Caki2 (cell line): ENCODE data around the gene UGP2. TPM values are rescaled to one million over a fixed set of nuclear protein-coding genes. Genes with fewer than 3 reads are reported as not detected.
A peak's percentile ranks its signal among the peaks of the same experiment; 100 is the strongest.

Experiments
- DNase-seq: peaks from one replicate; pipeline ENCODE4 v3.0.0-alpha.2; 2015; ENCODE audit warnings: low read depth
- in situ Hi-C: cut with HindIII; loops from 2 replicates; pipeline ENCODE4 v1.10.0; 2016; ENCODE audit warnings: low sequenced_read_pairs, low pct_unique_long_range_greater_than_20kb, mixed read lengths
- total RNA-seq: library from RNA; depleted of rRNA; stranded (reverse); fragments of >200 nt; shearing (Covaris generic); gene quantifications from 2 replicates; pipeline ENCODE4 v1.2.3, GENCODE V29; 2014; ENCODE audit warnings: low replicate concordance

UGP2 gene
- total RNA-seq, 1 experiment from 2014 or later, result 47.8 TPM

GRCh38 chr2:63855418-63856302 lies 14.0 kb downstream of the UGP2 start:
- no peak for DNase-seq
- in situ Hi-C loops, result no loop called here

DNA sequence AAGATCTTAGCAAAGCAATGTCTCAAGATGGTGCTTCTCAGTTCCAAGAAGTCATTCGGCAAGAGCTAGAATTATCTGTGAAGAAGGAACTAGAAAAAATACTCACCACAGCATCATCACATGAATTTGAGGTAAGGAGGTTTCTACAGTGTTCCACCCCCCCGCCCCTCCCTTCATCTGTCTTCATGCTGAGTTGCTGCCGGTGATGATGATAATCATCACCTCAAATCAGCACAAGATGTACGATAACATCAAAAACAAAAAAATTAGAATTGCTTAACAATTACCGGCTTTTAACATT lies 14.6 kb downstream of the UGP2 start:
- DNase-seq, result no peak
- in situ Hi-C loops, result no loop called here

- no peak for DNase-seq
- in situ Hi-C loops, result no loop called here
Measured at GRCh38 chr2:63858291-63858690, 16.6 kb downstream of the UGP2 start.

- in situ Hi-C loops, result no loop called here
- peak; percentile 13 for DNase-seq
Measured at GRCh38 chr2:63861220-63861822, 19.6 kb downstream of the UGP2 start.

GRCh38 chr2:63862806-63863205 lies 21.1 kb downstream of the UGP2 start:
- in situ Hi-C loops, result no loop called here
- peak; percentile 45 for DNase-seq

DNA sequence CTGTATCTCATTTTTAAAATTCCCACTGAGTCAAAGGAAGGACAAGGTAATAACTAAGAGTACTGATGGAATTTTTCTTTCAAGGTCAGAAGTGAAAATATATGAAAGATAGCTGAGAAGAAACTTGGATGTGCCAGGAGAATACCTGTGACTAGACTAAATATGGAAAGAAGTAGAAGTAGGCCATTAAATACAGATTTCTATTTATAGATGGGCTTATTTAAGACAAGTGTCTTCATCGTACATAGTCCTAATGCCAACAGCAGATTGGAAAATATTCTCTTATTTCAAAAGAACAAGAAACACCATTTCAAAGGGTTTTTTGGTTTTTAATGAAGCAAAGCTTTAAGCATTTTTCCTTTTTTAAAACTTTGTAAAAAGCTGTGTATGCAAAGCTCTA lies 22.0 kb downstream of the UGP2 start:
- no peak for DNase-seq
- in situ Hi-C loops, result no loop called here

DNA sequence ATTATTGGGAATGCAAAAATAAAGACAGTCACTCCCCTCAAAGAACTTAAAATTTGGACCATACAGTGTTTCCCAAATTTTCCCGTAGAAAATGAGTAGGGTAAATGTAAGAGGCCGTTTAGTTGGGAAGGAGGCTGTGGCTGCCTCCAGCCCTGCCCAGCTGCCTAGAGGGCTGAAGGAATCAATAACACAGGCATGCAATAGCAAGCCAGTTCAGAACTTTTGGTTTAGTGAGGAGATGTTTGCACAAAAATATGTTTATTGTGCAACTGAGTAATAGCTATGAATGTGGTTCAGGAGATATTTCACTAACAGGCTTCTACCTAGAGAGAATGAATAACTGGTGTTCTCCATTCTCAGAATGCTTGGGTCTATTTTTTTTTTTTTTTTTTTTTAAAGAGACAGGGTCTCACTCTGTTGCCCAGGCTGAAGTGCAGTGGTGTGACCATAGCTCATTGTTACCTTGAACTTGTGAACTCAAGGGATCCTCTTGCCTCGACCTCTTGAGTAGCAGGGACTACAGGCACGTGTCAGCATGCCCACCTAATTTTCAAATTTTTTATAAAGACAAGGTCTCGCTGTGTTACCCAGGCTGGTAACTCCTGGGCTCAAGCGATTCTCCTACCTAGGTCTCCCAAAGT lies 23.6 kb downstream of the UGP2 start:
- in situ Hi-C loops, result no loop called here
- DNase-seq, result no peak

DNA sequence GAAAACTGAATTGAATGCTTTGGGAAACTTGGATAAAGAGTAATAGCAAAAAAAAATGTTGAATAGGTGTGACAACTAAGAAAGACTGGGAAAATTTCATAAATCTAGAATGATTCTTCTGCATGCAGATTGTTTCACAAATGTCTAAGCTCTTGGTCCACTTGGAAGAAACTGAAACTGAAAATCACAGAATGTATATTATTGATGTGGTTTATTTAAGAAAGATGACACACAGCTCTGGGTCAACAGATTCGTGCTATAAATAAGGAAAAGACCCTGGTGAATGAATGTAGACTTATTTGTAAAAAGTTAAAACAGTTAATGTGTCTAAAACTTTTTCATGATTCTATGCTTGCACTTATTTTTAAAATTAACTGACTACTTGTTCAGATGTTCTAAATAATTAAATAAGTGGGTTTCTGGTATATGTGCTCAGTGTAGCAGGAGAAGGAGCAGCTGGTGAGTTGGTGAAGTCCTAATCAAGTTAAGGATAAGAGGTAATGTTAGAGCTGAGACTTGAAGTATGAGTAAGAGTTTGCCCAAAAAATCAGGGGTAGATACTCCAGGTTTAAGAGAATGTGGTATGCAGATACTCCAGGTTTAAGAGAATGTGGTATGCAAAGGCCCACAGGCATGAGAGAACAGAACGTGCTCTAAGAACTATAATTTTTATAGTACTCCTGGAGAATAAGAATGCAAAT lies 24.5 kb downstream of the UGP2 start:
- no peak for DNase-seq
- in situ Hi-C loops, result no loop called here

DNA sequence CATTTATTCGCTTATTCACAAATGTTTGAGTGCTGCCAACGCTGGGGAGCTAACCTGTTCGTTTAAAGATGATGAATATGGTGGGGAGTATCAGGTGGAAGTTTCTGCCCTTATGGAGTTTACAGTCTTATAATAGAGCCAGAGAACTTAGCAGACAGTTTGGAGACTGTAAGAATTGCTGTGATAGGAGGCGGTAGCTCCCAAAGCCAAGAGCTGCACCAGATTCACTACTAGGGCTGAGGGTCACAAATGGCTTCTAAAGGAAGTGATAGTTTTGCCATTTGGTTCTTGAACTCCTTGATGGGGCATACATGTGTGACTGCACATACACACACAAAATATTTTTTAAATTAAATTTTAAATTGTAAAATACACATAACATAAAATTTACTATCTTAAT lies 29.0 kb downstream of the UGP2 start:
- in situ Hi-C loops, result no loop called here
- no peak for DNase-seq

DNA sequence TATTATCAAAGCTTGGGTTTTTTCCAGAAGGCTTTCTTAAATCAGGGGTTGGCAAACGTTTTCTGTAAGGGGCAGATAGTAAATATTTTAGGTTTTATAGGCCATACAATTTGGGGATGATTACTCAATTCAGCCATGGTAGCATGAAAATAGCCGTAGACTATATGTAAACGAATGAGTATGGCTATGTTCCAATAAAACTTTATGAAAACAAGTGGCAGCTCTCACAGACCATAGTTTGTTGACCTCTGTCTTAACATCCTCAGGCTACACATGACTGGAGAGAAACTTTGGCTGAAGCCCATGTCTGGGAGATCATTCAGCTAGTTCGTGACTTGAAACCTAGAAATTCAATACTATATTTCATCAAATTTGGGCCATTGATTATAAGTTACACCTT lies 30.2 kb downstream of the UGP2 start:
- no peak for DNase-seq
- in situ Hi-C loops, result no loop called here

GRCh38 chr2:63872571-63873328 lies 31.1 kb downstream of the UGP2 start:
- in situ Hi-C loops, result no loop called here
- DNase-seq, result no peak

GRCh38 chr2:63874204-63875130 lies 32.8 kb downstream of the UGP2 start:
- no peak for DNase-seq
- in situ Hi-C loops, result no loop called here

DNA sequence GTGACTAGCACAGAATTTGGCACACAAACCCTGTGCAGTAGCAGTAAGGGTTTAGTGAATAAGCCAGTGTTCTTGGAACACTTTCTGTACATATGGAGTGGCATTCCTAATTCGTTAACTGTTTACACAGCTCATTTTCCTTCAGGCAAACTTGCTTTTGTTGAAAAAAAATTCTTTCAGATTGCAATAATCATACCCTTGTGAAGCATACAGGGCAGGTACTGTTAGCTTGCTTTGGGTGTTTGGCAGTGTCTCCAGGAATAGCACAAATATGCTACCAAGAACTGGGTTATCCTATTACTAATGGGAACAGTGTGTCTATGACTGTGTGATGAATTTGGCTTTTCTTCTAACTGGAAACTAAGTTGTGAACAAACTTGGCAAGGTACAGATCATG lies 33.4 kb downstream of the UGP2 start:
- DNase-seq, result no peak
- in situ Hi-C loops, result no loop called here

DNA sequence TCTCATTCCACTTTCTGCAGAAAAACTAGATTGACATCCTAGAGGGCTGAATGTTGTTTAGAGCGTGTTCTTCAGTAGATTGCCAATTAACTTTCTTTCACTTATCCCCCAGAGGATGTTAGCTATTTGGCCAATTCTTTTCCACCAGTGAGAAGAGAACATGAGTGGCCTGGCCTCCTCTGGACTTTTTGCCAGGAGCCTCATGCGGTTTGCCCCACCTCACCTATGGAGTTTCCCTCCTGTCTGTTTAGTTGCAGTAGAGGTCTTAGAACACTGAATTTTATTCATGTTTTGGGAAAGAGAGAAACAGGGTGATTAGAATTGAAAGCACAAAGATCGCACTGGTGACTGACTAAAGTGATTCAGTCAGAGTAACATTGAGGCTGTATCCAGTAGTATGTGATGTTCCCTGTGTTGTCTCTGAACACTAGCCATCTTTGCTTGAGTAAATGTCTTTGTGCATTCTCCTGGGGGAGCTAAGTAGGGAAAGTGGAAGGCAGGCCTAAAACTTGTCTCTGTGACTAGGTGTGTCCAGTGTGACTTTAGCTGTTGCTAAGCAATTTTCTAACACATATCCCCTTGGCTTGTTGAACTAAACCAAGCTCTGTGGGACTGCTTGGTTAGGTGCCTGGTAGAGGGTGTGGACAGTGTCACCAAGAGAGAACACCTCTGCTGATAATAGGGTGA lies 34.0 kb downstream of the UGP2 start:
- DNase-seq, result no peak
- in situ Hi-C loops, result no loop called here

DNA sequence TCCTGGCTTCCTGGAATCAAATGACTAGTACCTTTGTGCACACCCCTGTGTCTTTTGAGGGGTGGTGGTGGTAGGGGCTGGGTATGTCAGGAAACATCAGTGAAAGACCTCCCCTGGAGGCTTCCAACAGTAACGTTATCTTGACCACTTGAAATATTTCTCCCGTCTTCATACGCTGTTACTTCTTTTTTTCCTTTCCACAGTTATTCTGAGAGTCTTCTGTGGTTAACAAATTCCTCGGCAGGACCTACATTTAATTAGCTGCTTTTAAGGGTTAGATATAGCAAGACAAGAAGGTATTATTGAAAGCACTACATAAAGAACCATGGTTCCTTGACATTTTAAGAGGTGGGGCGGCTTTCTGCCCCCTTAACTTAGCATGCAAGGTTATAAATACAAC lies 34.6 kb downstream of the UGP2 start:
- no peak for DNase-seq
- in situ Hi-C loops, result no loop called here

DNA sequence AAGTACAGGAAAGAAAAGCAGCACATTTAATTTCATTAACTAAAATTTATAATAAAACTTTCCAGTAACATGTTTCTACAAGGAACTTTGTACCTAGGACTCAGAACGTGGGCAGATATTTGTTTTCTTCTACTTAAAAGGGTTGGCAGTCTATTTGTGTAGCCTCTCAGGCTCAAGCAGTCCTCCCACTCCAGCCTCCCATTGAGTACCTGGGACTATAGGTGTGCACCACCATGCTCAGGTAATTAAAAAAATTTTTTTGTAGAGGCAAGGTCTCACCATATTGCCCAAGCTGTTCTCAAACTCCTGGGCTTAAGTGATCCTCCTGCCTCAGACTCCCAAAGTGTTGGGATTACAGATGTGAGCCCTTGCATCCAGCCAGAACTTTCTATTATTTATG lies 36.8 kb downstream of the UGP2 start:
- DNase-seq, result no peak
- in situ Hi-C loops, result no loop called here

GRCh38 chr2:63879876-63880433 lies 38.3 kb downstream of the UGP2 start:
- no peak for DNase-seq
- in situ Hi-C loops, result no loop called here
